Hematopoietic multipotent progenitor cell treated with erythropoietin and hydrocortisone succinate and interleukin-3 and kit ligand, for 4 days (in vitro differentiated cells): ENCODE data around the gene PSME3.

Experiments used
- DNase-seq: peaks from one replicate; pipeline ENCODE4 v3.0.0-alpha.2; 2015

Gene PSME3

GRCh38 chr17:42818379-42818778, 14.8 kb upstream of the PSME3 start:
- DNase-seq: no peak

DNA sequence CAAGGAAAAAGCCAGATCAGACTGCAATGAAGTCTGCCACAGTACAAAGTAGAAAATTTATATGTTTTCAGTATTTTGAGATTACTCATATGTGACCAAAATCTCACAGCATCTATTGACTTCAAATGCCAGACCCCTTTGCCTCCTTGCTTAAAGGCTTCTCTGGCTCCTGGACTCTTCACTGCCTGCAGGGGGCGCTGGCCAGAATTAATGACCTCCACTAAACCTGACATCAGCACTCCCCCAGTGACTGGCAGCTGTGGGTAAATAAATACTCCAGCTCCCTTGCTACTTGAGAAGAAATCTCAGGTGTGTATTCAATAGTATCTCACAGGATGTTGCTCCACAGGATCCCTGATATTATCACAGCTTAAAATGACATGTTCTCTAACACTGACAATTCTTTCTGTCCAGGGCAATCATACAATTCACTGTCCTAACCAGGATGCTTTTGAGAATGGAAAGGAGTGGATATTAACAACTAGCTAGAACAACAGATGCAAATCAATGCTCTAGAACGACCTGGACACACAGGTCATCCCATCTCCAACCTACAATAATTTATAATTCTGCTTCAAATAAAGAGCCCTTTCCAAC, 13.2 kb upstream of the PSME3 start:
- peak; percentile 91 for DNase-seq

- DNase-seq: no peak
These were observed 12.0 kb upstream of the PSME3 start for GRCh38 chr17:42821176-42821575.

GRCh38 chr17:42827472-42827871, 5.7 kb upstream of the PSME3 start:
- DNase-seq: no peak

- DNase-seq: no peak
These were observed 2.2 kb upstream of the PSME3 start for GRCh38 chr17:42830971-42831370.

DNA sequence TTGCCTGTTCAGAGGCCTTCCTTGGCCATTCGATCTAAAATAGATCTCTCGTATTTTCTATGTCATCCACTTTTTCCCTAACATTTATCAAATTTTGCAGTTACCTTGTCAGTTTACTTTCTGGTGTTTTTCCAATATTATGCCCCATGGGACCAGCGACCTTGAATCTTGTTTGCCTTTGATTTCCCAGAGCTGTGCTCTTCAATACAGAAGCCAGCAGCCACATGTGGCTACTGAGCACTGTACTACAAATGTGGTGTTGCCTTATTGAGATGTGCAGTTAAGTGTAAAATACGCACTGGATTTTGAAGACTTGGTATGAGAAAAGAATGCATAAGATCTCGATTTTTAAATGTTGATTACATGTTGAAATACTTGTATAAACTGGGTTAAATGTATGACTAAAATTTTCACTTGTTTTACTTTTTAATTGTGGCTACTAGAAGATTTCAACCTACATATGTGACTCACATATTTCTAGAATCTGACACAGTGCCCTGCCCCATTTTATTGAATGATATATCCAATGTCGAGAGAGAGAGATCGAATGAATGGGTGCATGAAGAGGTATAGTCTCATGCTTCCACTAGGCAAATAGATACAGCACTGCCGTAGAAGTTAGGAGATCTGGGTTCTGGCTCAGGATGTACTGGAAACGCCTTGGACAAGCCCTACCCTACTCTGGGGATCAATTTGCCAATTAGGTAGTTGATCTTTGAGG, 824 bp upstream of the PSME3 start:
- DNase-seq: no peak

- DNase-seq: no peak
These were observed 698 bp downstream of the PSME3 start for GRCh38 chr17:42833767-42834422.

DNA sequence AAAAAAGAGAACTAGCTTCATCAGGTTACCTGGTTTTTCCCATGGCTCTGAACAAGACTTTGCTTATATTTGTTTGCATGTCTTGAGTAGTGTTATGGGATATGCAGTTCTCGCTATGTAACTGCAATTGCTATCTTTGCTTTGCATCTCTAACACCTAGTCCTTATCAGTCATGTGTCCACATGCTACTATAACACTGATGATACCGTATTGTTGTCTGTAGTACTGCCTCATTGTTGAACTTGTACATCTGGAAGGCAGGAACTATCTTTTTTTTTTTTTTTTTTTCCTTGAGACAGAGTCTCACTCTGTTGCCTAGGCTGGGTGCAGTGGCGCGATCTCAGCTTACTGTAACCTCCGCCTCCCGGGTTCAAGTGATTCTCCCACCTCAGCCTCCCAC, 2.5 kb downstream of the PSME3 start:
- DNase-seq: no peak

- no peak for DNase-seq
These were observed 8.9 kb downstream of the PSME3 start for GRCh38 chr17:42841975-42842685.

DNA sequence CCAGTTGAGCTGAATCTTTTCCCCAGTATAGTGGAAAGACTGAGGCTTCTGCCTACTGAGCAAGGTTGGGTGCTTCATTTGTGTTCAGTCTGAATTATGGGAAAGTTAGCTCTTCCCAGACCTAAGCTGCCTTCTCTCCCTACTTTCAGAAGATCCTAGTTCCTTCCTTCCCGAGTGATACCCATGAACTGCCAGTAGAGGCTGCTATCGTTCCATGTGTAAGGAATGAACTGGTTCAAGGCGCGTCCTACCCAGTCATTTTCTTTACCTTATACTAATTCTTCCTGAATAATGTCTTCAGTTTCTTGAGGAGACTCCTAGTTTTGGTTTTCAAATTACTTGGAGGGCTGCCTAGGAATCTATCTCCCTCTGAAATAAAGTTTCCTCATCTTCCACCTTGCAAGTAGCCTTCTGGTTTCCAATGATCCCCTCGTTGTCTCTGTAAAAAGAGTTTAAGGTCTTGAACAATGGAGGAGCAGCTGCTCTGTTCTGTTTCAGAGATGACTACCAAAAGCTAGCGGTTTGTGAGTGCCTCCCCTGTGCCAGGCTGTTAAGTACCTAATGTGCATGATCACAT, 10.2 kb downstream of the PSME3 start:
- DNase-seq: peak; percentile 74

- DNase-seq: no peak
These were observed 11.1 kb downstream of the PSME3 start, which contains the start of gene AOC2 for GRCh38 chr17:42844271-42844670. Gene AOC2, plus strand, starts transcription at chr17:42844580. Its CDS starts 47 bp downstream, at chr17:42844627.

- no peak for DNase-seq
These were observed 11.8 kb downstream of the PSME3 start for GRCh38 chr17:42844761-42845555.

DNA sequence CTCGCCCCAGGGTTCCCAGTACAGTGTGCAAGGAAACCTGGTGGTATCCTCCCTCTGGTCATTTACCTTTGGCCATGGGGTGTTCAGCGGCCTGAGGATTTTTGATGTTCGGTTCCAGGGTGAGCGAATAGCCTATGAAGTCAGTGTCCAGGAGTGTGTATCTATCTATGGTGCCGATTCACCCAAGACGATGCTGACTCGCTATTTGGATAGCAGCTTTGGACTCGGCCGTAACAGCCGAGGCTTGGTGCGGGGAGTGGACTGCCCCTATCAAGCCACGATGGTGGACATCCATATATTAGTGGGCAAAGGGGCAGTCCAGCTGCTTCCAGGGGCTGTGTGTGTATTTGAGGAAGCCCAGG, 12.3 kb downstream of the PSME3 start:
- no peak for DNase-seq

DNA sequence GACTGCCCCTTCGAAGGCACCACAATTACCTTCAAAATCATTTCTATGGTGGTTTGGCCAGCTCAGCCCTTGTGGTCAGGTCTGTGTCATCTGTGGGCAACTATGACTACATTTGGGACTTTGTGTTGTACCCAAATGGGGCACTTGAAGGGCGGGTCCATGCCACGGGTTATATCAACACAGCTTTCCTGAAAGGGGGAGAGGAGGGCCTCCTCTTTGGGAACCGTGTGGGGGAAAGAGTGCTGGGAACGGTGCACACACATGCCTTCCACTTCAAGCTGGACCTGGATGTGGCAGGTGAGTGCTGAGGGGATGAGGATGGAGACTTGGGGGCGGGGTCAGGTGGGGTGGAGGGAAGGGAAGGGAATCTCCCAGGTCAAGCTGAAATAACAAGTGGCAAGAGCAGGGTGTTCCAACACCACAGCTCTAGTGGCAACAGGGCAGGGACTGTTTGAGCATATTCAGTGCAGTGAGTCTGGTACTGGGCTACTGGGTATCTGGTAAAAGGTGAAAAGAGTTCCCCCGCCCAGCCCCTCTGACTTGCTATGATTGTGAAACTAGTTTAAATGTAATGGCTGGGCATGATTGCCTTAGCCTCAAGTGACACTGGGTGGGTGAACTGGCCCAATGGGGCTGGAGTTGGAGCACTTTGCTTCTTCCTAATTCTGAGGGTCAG, 12.9 kb downstream of the PSME3 start:
- DNase-seq: no peak

GRCh38 chr17:42846594-42847280, 13.5 kb downstream of the PSME3 start:
- no peak for DNase-seq

DNA sequence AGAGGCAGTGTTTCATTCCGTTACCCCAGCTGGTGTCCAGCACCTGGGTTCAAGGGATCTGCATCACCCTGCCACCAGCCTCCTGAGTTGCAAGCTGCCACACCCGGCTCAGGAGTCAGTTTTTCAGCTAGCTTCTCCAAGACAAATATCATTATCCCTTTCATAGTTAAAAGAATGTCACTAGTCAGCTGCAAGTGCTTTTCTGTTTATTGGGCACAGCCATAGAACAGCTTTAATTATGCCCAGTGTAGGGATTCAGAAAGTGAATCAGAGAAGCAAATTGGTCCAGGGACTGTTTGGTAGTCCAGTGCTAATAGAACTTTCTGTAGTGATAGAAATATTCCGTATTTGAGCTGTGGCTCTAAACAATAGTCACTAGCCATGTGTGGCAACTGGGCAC, 14.9 kb downstream of the PSME3 start:
- DNase-seq: no peak

DNA sequence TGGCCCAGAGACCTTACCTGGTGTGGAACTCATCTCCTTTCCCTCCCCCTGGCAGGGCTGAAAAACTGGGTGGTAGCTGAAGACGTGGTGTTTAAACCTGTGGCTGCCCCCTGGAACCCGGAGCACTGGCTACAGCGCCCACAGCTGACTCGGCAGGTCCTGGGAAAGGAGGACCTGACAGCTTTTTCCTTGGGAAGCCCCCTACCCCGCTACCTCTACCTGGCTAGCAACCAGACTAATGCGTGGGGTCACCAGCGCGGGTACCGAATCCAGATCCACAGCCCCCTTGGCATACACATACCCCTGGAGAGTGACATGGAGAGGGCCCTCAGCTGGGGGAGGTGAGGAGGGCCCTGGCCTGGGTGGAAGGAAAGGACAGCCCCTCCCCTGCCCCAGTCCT, 15.8 kb downstream of the PSME3 start:
- no peak for DNase-seq

DNA sequence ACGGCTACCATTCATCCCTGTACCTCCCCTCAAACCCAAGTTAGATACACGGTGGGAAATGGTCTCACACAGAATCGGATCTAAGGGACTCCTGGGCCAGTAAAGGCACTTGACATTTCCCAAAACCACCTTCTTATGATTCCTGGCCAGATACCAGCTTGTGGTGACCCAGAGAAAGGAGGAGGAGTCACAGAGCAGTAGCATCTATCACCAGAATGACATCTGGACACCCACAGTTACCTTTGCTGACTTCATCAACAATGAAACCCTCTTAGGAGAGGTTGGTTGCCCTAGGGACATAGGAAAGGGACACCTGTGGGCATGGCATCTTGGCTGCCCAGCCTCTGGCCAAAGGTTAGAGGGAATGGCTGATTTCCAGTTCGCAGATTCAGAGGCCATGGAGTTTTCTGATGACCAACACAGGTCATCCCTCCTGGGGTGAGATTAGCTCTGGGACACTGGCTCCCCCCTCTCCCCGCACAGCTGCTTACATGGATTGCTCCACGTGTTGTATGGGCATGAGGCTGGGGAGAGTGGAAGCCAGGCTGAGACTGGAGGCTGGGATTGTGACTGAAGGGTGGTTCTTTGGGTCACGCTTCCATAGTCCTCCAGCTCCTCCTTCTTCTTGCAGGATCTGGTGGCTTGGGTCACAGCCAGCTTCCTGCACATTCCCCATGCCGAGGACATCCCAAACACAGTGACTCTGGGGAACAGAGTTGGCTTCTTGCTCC, 16.4 kb downstream of the PSME3 start:
- no peak for DNase-seq

- no peak for DNase-seq
These were observed 17.8 kb downstream of the PSME3 start, which contains the start of gene AOC3 for GRCh38 chr17:42850954-42851353. Gene AOC3, plus strand, starts transcription at chr17:42851199. Its CDS starts 145 bp downstream, at chr17:42851344.
